GM12875 (cell line): ENCODE data around the gene ZNF385D.

ENCODE experiments used
- H3K4me3 ChIP-seq: one replicate; pipeline ENCODE4 v1.5.1; 2011; ENCODE audit warnings: low read depth, low read length, control low read depth
- CTCF ChIP-seq: IDR thresholded peaks from 2 replicates; pipeline ENCODE4 v1.5.1; 2011; ENCODE audit warnings: low read depth, mild to moderate bottlenecking, control low read depth, inconsistent platforms, low read length, moderate library complexity, borderline replicate concordance; ENCODE audit not compliant: insufficient read depth

ZNF385D gene

GRCh38 chr3:21718943-21719591 lies 31.9 kb downstream of the ZNF385D start:
- no peak for TF ChIP-seq CTCF

DNA sequence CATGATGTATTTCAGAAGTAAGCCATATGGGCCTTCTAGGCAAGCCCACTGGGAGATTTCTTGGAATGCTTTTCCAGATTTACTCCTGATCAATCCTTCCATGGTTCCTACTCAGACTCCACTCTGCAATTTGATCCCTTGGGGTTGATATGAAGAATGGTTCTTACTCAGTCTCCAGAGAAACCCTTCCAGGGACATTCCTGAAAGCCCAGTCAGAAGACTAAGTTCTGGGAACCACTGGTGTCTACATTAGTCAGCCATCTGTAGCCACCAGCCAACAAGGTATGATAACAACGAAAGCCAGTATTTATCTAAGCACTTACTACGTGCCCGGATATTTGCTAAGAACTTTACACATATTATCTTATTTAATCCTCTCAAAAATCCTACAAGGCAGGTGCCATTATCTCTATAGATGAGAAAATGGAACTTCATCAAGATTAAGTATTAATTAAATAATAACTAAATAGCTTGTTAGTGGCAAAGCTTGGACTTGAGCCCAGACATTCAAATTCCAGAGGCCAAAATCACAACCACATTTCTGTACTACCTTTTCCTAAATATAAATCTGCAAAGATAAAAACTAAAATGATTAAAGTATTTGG lies 32.7 kb downstream of the ZNF385D start:
- TF ChIP-seq CTCF, result no peak

More at GRCh38 chr3:21718943-21719591, 31.9 kb downstream of the ZNF385D start:
- no peak overlapping the region for H3K4me3 ChIP-seq

GRCh38 chr3:21715662-21716061 lies 35.3 kb downstream of the ZNF385D start:
- no peak overlapping the region for H3K4me3 ChIP-seq
- TF ChIP-seq CTCF, result no peak

More for the DNA sequence above, 32.7 kb downstream of the ZNF385D start:
- H3K4me3 ChIP-seq, result no peak overlapping the region

- no peak overlapping the region for H3K4me3 ChIP-seq
- no peak for TF ChIP-seq CTCF
These were observed 45.2 kb downstream of the ZNF385D start for GRCh38 chr3:21705769-21706168.

DNA sequence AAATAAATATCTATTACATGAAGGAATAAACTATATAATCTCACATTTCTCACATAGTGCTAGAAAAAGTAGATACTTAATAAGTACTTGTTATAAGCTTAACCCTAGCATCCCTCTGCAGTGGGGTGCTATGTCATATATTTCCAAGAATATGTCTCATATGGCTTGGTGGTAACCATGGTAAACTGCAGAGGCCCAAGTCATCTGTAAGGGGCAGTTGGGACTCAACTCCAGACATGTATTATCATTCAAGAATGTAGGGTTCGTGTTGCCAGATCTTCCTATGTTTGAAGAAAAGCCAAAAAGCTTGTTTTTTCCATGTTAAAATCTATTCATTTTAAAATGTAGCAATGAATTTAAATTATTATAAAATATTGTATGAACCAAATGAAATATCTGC lies 46.2 kb downstream of the ZNF385D start:
- TF ChIP-seq CTCF, result no peak
- no peak overlapping the region for H3K4me3 ChIP-seq

DNA sequence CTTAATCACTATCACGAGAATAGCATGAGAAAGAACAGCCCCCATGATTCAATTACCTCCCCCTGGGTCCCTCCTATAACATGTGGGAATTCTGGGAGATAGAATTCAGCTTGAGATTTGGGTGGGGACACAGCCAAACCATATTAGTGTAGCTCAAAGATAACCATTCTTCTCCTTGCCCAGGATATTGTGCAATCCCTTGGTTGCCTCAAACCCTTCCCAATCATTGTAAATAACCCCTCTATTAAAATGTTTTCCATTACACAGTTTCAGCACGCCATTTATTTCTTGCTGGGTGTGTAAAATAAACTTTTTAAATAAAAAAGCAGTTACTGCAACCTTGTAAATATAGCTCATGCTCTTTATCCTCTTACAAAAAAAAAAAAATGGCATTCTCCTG lies 47.7 kb downstream of the ZNF385D start:
- no peak for TF ChIP-seq CTCF

DNA sequence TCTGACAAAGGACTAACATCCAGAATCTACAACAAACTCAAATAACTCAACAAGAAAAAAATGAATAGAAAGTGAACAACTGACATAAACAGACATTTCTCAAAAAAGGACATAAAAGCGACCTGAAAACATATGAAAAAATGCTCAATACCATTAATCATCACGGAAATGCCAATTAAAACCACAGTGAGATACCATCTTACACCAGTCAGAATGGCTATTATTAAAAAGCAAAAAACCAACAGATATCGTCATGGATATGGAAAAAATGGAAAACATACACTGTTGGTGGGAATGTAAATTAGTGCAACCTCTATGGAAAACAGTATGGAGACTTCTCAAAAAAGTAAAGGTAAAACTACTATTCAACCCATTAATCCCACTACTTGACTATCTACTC lies 53.3 kb downstream of the ZNF385D start:
- TF ChIP-seq CTCF, result no peak
- H3K4me3 ChIP-seq, result no peak overlapping the region

More for the DNA sequence above, 47.7 kb downstream of the ZNF385D start:
- H3K4me3 ChIP-seq, result no peak overlapping the region
